ENCODE results near the gene UBA7. TPM values are rescaled to one million over a fixed set of nuclear protein-coding genes. Genes with fewer than 3 reads are reported as not detected.

UBA7 gene, protein sequence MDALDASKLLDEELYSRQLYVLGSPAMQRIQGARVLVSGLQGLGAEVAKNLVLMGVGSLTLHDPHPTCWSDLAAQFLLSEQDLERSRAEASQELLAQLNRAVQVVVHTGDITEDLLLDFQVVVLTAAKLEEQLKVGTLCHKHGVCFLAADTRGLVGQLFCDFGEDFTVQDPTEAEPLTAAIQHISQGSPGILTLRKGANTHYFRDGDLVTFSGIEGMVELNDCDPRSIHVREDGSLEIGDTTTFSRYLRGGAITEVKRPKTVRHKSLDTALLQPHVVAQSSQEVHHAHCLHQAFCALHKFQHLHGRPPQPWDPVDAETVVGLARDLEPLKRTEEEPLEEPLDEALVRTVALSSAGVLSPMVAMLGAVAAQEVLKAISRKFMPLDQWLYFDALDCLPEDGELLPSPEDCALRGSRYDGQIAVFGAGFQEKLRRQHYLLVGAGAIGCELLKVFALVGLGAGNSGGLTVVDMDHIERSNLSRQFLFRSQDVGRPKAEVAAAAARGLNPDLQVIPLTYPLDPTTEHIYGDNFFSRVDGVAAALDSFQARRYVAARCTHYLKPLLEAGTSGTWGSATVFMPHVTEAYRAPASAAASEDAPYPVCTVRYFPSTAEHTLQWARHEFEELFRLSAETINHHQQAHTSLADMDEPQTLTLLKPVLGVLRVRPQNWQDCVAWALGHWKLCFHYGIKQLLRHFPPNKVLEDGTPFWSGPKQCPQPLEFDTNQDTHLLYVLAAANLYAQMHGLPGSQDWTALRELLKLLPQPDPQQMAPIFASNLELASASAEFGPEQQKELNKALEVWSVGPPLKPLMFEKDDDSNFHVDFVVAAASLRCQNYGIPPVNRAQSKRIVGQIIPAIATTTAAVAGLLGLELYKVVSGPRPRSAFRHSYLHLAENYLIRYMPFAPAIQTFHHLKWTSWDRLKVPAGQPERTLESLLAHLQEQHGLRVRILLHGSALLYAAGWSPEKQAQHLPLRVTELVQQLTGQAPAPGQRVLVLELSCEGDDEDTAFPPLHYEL
- total RNA-seq, result 1 to 10 TPM; 1.0 to 3.4 TPM
- 3.4 TPM for polyA plus RNA-seq (2013, experiment 1 of 2)
- polyA plus RNA-seq (2013, experiment 2 of 2), result 3.6 TPM
- long read RNA-seq, experiment 1, result 0 reads
- long read RNA-seq, experiment 2, partial matches to known transcripts, result 0 of 1 reads
- long read RNA-seq, experiment 2, other reads (novel, unspliced or antisense), result 1 of 1 reads
- long read RNA-seq, experiment 3, result 0 reads
- long read RNA-seq, experiment 4, result 0 reads

DNA sequence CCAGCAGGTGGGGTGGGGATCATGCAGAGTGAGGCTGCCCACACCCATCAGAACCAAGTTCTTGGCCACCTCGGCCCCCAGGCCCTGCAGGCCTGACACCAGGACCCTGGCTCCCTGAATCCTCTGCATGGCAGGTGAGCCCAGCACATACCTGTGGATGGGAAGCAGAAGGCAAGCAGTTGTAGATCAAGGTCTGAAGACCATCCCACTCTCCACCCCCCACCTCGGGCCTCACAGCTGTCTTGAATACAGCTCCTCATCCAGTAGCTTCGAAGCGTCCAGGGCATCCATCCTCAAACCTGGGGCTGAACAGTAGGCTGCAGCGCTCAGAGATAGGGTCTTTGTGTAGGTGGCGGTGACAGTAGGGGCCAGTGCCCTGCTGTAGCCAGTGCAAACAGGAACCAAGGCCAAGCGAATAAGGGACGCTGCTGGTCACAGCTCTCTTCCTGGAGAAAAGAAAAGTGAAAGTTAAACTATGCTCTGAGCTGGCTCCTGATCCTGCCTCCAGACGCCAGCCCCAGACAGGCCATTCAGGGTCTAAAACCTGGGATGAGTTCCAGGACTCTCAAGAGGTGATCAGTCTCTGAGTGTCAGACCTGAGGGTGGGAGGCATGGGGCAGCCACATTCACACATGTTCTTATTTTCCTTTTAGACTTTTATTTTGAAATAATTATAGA, at the start of gene UBA7:
UBA7 (minus strand) TSS at position 457 of the 678 bp plus-strand sequence; CDS start at position 291, 166 bp downstream.
- WGBS, 2 experiments (ENCODE audit: insufficient coverage in 1 of 2, insufficient read length in 1 of 2), result 90 to 94% methylated on average over 8 to 9 of the region's 9 CpGs
- Histone ChIP-seq H3K4me1 (ENCODE audit: control insufficient read depth, insufficient read depth, low read length) (no peaks in the 10 kb centered on the region), H3K4me3 (ENCODE audit: low read length) (no peak within 1 kb of the TSS), H3K9ac (ENCODE audit: extremely low read depth, low read length, poor library complexity, severe bottlenecking) (no peak within 1 kb of the TSS), H3K27ac (ENCODE audit: low read depth, low read length) (no peak within 1 kb of the TSS), H3K27me3 (ENCODE audit: control insufficient read depth, insufficient read depth, low read length, poor library complexity, severe bottlenecking) (no peaks in the 10 kb centered on the region), H3K36me3 (ENCODE audit: control insufficient read depth, insufficient read depth, low read length) (no peaks in the 10 kb centered on the region), H3K9me3 (ENCODE audit: control insufficient read depth, low read length) (no peaks in the 10 kb centered on the region)
- TF ChIP-seq, protein P1, sequence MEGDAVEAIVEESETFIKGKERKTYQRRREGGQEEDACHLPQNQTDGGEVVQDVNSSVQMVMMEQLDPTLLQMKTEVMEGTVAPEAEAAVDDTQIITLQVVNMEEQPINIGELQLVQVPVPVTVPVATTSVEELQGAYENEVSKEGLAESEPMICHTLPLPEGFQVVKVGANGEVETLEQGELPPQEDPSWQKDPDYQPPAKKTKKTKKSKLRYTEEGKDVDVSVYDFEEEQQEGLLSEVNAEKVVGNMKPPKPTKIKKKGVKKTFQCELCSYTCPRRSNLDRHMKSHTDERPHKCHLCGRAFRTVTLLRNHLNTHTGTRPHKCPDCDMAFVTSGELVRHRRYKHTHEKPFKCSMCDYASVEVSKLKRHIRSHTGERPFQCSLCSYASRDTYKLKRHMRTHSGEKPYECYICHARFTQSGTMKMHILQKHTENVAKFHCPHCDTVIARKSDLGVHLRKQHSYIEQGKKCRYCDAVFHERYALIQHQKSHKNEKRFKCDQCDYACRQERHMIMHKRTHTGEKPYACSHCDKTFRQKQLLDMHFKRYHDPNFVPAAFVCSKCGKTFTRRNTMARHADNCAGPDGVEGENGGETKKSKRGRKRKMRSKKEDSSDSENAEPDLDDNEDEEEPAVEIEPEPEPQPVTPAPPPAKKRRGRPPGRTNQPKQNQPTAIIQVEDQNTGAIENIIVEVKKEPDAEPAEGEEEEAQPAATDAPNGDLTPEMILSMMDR (conservative IDR thresholded peaks at IDR 0.05), result no peak
- DNase-seq, result no peak
- Mint-ChIP-seq H3K4me1 (no peaks in the 10 kb centered on the region), H3K9me3 (no peaks in the 10 kb centered on the region), H3K36me3 (ENCODE audit: low read depth) (no peaks in the 10 kb centered on the region), H3K4me3 (no peak within 1 kb of the TSS), H3K27me3 (ENCODE audit: insufficient read depth) (no peaks in the 10 kb centered on the region), H3K27ac (no peak within 1 kb of the TSS)

DNA sequence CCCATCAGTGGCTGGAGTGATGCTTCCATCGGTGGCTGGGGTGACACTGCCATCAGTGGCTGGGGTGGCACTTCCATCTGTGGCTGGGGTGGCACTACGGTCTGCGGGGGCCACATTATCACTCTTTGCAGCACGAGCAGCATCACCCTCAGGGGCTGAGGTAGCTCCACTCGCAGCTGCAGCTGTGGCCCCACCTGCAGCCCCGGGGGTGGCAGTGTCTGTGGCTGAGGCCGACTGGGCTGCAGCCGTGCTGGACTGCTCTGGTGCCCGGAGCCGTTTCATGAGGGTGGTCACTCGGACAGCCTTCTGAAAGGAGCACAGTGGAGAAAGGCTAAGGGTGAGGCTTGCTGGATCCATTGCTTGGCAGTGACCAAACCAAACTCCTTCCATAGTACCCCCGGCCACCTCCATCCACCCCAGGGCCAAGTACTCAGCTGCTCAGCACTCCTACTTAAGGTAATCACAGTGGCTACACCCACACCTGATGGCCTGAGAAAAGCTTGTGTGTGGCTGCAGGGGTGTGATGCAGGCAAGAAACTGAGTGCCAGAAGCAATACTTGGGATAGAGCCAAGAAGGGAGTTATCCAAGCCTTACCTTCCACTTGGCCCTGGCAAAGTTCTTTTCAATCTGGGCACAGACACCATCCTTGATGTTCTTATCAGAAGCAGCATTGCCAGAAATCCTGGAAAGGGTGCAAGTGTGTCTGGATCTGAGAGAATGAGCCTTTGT, 46.0 kb upstream of the UBA7 start:
- no peak overlapping the region for H3K27ac Mint-ChIP-seq
- H3K4me1 Mint-ChIP-seq, result peaks cover 3% of the 10 kb centered on the region
- H3K9ac ChIP-seq (ENCODE audit: extremely low read depth, low read length, poor library complexity, severe bottlenecking), result no peak overlapping the region
- H3K27ac ChIP-seq (ENCODE audit: low read depth, low read length), result no peak overlapping the region
- no peak for DNase-seq
- no peaks in the 10 kb centered on the region for H3K9me3 ChIP-seq (ENCODE audit: control insufficient read depth, low read length)
- no peak overlapping the region for H3K4me3 ChIP-seq (ENCODE audit: low read length)
- H3K4me1 ChIP-seq (ENCODE audit: control insufficient read depth, insufficient read depth, low read length), result no peaks in the 10 kb centered on the region
- no peaks in the 10 kb centered on the region for H3K27me3 Mint-ChIP-seq (ENCODE audit: insufficient read depth)
- H3K36me3 Mint-ChIP-seq (ENCODE audit: low read depth), result no peaks in the 10 kb centered on the region
- H3K27me3 ChIP-seq (ENCODE audit: control insufficient read depth, insufficient read depth, low read length, poor library complexity, severe bottlenecking), result no peaks in the 10 kb centered on the region
- WGBS, 2 experiments (ENCODE audit: insufficient coverage in 1 of 2, insufficient read length in 1 of 2), result 90 to 100% methylated on average over 4 to 12 of the region's 12 CpGs
- H3K36me3 ChIP-seq (ENCODE audit: control insufficient read depth, insufficient read depth, low read length), result no peaks in the 10 kb centered on the region
- TF ChIP-seq, protein P1 (conservative IDR thresholded peaks at IDR 0.05), result no peak
- H3K4me3 Mint-ChIP-seq, result no peak overlapping the region
- no peaks in the 10 kb centered on the region for H3K9me3 Mint-ChIP-seq

All from endodermal cell (in vitro differentiated cells).